ENCODE results near the gene GPR18.
"Not testable (repeated sequence)": the region's sequence is repeated elsewhere in the genome, so short reads cannot be mapped to it uniquely, and the experiment has no call there.

GPR18 gene

GRCh38 chr13:99228737-99229691 is 29.2 kb downstream of the GPR18 start:
- DNase-seq (ENCODE audit: low read depth), result peak; percentile 29

- DNase-seq (ENCODE audit: low read depth), result no peak
Observed at GRCh38 chr13:99227909-99228688, 30.1 kb downstream of the GPR18 start.

DNA sequence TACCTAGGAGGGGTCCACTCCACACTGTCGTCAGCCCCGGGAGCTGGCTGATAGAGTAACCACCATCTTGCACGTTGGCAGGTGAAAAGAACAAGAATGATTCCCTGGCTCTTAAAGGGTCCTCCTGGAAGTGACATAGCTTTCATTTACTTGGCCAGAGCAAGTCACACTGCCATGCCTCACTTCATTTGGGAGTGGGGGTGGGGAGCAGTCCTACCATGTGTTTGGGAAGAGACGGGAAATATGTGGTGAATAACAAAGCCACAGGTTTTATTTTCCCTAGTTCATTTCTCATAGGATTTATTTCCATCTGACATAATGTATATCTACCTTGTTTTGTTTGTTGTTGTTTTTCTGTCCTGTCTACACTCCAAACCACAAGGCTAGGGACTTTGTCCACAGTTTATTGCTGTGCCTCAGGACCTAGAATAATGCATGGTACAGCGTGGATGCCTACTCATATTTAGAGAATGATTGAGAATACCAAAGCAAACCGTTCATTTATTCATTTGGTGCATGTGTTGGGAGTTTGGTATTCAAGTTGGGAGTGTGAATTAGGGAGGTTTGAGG is 30.8 kb downstream of the GPR18 start:
- DNase-seq (ENCODE audit: low read depth), result no peak

- peak; percentile 12 for DNase-seq (ENCODE audit: low read depth)
Observed at GRCh38 chr13:99226513-99226912, 31.7 kb downstream of the GPR18 start.

- no peak for DNase-seq (ENCODE audit: low read depth)
Observed at GRCh38 chr13:99225078-99225477, 33.1 kb downstream of the GPR18 start.

GRCh38 chr13:99224021-99224420 is 34.2 kb downstream of the GPR18 start:
- no peak for DNase-seq (ENCODE audit: low read depth)

DNA sequence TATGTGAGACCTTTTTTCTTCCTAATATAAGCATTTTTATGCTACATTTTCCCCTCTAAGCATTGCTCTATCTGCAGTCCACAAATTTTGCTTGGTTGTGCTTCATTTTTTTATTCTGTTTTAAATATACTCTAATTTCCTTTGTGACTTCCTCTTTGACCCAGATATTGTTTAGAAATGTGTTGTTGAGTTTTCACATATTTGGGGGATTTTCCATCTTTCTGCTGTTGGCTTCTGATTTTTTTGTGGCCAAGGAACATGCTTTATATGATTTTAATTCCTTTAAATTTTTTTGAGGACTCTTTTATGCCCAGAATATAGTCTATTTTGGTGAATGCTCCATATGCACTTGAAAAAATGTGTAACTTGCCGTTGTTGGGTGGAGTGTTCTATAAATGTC is 34.6 kb downstream of the GPR18 start:
- no peak for DNase-seq (ENCODE audit: low read depth)

DNA sequence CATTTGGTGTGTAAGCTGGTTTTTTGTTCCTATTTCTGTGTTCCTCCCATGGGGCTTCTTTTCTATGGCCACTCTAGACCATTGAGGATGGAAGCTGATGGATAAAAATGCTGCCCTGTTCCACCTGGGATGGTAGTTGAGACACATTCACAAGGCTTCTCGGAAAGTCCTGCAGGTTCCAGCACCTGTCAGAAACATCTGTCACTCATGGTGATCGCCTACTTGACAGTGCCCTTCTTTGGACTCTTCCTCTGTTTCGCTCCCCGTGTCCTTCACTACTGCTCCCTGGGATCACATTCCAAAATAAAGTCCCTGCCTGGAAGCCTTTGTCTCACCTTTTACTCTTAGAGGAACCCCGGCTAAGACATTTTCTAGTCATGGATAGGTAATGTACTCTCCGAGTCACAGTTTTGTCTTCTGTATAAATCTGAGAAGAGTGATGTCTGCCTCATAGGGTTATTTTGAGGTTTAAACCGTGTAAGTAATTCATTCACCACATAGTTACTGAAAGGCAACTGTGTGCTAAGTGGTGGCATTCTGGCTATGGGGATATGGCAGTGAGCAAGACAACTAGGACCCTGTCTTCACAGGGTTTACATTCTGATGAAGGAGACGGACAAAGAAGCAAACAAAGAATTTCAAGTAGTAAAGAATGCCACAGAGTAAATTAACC is 36.5 kb downstream of the GPR18 start:
- DNase-seq (ENCODE audit: low read depth), result no peak

DNA sequence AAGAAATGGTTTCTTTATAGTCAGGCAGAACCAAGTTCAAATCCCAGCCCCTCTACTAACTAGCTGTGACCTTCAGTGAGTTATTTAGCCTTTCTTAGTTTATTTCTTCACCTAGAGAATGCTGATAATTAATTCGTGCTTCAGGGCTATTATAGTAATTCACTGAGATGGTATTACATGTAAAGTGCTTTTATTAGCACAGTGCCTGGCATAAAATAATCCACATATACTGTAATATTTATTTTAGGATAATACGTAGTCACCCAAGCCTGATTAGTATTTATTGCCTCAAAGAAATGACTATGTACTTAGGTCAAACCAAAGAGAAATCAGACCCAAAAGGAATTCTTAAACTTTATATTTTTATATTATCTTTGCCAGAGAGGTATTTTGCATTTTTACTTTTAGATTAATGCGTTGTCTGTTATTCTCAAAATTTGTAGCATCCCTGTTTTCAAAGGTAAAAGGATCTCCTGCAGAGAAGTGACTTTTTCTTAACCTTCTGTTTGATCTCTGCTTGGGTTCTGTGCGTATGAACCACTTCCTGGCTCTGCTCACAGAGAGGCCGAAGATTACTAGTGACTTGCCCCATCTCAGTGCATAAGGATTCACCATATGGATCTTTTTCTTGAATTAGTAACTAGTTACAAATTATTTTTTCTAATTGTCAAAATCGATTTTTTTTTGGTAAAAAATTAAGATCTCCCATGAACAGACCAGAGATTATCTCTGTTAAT is 37.8 kb downstream of the GPR18 start:
- DNase-seq (ENCODE audit: low read depth), result no peak

DNA sequence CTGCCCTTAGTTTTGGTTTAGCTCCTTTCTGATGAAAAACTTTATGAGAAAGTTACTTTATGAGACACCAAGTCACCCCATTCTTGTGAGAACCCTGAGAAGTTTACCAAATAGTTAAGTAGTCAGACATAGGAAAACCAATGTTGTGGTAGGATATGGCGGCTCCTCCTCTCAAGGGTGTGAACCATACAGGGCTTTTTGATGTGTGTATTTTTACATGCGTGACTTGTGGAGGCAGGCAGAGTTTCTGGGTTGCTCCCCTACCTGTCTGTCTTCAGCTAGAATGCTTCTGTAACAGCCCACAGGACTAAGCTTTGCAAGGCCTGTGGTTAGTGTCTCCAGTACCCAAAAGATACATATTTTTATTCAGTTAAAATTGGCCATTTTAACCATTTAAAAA is 39.2 kb downstream of the GPR18 start:
- no peak for DNase-seq (ENCODE audit: low read depth)

- no peak for DNase-seq (ENCODE audit: low read depth)
Observed at GRCh38 chr13:99218545-99218944, 39.6 kb downstream of the GPR18 start.

DNA sequence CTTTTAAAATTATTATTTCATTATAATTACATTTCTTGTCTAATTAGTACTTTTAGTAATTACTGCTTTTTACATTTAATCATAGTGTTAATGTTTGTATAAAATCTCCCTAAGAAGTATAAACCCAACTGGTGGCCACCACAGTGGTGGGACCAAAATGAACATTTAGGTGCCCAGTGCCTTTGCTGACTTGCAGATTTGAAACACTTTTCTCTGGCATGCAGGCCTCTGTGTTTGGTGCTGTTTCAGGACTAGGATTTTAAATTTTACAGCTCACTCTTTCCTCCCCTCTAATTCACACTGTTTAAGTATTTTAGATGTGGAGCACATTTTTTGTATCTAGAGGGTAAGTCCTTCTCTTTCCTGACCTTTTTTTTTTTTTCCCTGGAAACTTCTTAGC is 40.1 kb downstream of the GPR18 start:
- DNase-seq (ENCODE audit: low read depth), result no peak

DNA sequence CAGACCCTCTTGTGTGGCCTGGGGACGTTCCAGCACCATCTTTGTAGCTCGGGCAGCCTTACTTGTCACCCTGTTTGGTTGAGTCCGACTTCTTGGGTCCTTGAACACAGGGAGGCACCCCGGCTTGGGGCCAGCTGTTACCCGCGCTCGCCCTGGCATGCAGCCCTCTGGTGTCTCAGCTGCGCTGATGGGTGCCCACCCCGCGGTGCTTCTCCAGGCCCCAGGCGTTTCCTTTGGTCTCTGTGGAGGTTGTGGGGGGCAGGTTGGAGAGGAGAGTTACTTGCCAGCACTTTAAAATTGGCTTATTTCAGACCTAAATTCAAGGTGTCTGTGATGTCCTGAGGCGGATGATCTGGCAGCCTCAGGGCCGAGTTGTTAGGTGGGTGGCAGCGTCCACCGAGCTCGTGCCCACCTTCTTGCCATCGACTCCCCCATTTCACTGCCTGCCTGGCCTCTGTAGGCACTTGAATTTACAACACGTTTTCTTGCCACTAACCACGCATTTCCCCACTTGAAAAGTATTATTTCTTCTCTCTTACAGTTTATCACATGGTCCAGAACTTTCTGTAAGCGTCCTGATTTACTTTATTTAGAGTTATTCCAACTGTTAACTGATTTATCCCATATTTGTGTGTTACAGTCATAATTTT is 40.6 kb downstream of the GPR18 start:
- DNase-seq (ENCODE audit: low read depth), result no peak

GRCh38 chr13:99215184-99215830 is 42.9 kb downstream of the GPR18 start:
- DNase-seq (ENCODE audit: low read depth), result no peak

GRCh38 chr13:99214731-99215130 is 43.4 kb downstream of the GPR18 start:
- no peak for DNase-seq (ENCODE audit: low read depth)

DNA sequence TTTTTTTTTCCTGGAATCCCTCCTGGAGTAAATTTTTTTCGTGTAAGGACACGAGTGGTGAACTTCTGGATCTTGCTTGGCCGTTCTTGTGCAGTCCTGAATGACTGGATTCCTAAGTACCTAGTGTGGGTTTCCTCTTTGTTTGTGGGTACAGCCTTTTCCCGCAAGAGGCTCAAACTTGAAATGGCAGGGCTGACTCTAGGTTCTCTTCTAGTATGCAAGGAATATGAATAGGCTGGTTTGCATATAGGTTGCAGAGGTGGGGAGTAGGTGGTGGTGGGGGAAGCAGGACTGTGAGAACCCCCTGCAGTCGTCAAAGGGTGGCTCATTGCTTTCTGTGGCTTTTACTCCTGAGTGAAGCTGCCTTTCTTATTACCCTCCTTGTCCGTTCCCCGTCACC is 43.9 kb downstream of the GPR18 start:
- no peak for DNase-seq (ENCODE audit: low read depth)

DNA sequence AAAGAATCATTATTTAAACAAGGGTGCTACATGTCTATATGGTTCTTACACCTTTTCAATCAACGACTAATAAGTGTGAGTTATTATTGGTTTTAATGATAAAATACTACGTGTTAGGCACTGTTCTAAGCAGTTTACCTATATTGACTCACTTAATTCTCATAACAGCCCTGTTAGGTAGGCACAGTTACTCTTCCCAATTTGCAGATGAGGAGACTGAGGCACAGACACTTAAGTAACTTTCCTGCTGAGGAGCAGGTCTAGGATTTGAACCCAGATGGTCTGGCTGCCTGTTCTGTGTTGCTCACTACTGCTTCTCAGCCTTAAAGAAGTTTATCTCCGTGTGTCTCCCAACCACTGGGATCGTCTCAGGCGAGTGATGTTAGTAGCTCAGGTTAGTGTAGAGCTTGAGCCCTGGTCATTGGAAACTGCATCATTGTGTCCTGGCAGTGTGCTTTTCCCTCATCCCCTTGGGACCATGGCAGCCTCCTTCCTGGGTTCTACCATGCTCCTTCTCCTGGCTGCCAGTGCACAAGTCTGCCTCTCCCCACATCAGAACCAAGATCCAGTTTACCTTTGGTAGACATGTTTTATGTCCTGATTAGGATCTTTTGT is 46.7 kb downstream of the GPR18 start:
- no peak for DNase-seq (ENCODE audit: low read depth)

GRCh38 chr13:99210627-99211026 is 47.6 kb downstream of the GPR18 start:
- DNase-seq (ENCODE audit: low read depth), result not testable (repeated sequence)

DNA sequence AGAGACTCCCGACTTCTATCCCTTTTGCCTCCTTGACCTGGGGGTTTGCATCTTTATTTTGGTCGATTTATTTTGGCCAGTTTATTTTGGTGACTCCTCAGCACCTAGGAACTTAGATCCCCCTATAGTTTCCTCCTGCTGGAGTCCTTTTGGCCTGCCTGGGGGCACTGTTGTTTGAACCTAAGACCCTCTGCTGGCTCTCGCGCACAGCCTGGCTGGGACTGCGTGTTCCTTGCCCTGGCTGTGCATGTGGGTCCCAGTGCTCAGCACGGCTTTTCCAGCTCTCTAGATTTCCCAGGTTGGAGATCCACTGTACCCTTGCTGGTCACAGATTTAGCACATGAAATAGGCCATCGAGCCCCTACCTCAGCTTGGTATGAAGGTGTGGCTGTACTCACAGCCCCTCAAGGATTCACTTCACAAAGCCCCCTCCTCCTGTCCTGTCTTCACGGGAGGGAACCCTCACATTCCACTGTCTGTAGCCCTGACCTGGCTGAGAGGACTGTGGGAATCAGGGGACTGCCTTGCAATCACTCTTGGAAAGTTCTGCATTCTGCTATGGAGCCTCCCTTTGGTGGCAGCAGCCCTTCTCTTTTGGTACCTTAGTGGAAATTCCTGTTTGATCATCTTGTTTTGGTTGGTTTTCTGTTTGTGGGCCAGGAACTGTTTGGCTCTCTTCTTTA is 49.2 kb downstream of the GPR18 start:
- no peak for DNase-seq (ENCODE audit: low read depth)
